HepG2 (cell line): ENCODE measurements around the gene PCLO. TPM values are rescaled to one million over a fixed set of nuclear protein-coding genes. Genes with fewer than 3 reads are reported as not detected.

Experiments used
- ATAC-seq: fragments of 200-7000 bp; cut with Tn5 transposase; 3 replicates; pipeline ENCODE4 v1.9.1; 2020; ENCODE audit warnings: mild to moderate bottlenecking, moderate library complexity
- BruUV-seq: library from RNA; stranded (reverse); fragments of 400-500 nt; replicated peaks from 2 replicates; lab custom pipeline; 2021; lab: Mats Ljungman, UMichigan
- CTCF ChIA-PET: fragments of 300-600 bp; formaldehyde crosslinking; extraction: SDS; loops from one replicate; lab custom pipeline; 2021; ENCODE audit warnings: low total read pairs, inconsistent platforms, low intra/inter-chr PET ratio; lab: Yijun Ruan, JAX
- POLR2A ChIA-PET: fragments of 350-600 bp; sonication (Branson Sonifier 250); formaldehyde crosslinking; loops from one replicate; lab custom pipeline; 2020; ENCODE audit warnings: antibody characterized with exemption, inconsistent platforms; lab: Yijun Ruan, JAX
- DNase-seq: peaks from one replicate; pipeline ENCODE4 v3.0.0-alpha.2; 2015; ENCODE audit warnings: low spot score
- FAIRE-seq: peaks from 3 replicates; lab custom pipeline; 2011; peaks lifted over from hg19 to GRCh38; lab: Jason Lieb, UNC
- H2AFZ ChIP-seq: one replicate; pipeline ENCODE4 v1.6.1; 2011; ENCODE audit warnings: low read length, inconsistent platforms
- H3K27ac ChIP-seq: fragments of 300-600 bp; 3 replicates; pipeline ENCODE4 v1.8.0; 2011; ENCODE audit warnings: mixed run types, mild to moderate bottlenecking, mixed read lengths, low read length, inconsistent platforms; ENCODE audit not compliant: insufficient read depth; ENCODE audit errors: extremely low read length
- H3K27me3 ChIP-seq, 2 experiments: fragments of 200-600 bp in 1 of 2; 2 replicates in 1 of 2; 3 replicates in 1 of 2; pipeline versions ENCODE4 v1.6.0 to v1.8.0; 2011; ENCODE audit warnings: low read length in 2 of 2, mild to moderate bottlenecking in 2 of 2, moderate library complexity in 2 of 2, inconsistent platforms in 1 of 2; ENCODE audit not compliant: insufficient read depth in 2 of 2, control insufficient read depth in 1 of 2
- H3K36me3 ChIP-seq, 2 experiments: fragments of 200-600 bp in 1 of 2; replicated peaks in 1 of 2; 2 replicates in 1 of 2; 3 replicates in 1 of 2; pipeline versions ENCODE4 v1.5.1 to v1.8.0; 2011; ENCODE audit warnings: low read length in 2 of 2, inconsistent platforms in 1 of 2; ENCODE audit not compliant: insufficient read depth in 2 of 2, control insufficient read depth in 1 of 2
- H3K4me1 ChIP-seq: 2 replicates; pipeline ENCODE4 v1.5.1; 2012; ENCODE audit warnings: low read length, inconsistent platforms; ENCODE audit not compliant: insufficient read depth
- H3K4me2 ChIP-seq: 2 replicates; pipeline ENCODE4 v1.6.0; 2011; ENCODE audit warnings: low read depth, low read length, inconsistent platforms
- H3K4me3 ChIP-seq, 3 experiments: fragments of 200-600 bp in 1 of 3; sonication (generic), shearing (Covaris generic) in 1 of 3; replicated peaks in 1 of 3; 2 replicates each; pipeline ENCODE4 v1.5.1; 2011 to 2016; ENCODE audit warnings: low read length in 3 of 3, inconsistent platforms in 2 of 3, low read depth in 2 of 3, mild to moderate bottlenecking in 2 of 3, control low read depth in 1 of 3, mixed read lengths in 1 of 3; ENCODE audit not compliant: insufficient read depth in 1 of 3
- H3K79me2 ChIP-seq: one replicate; pipeline ENCODE4 v1.6.1; 2011; ENCODE audit warnings: low read length, inconsistent platforms; ENCODE audit not compliant: insufficient read depth
- H3K9ac ChIP-seq: 2 replicates; pipeline ENCODE4 v1.6.0; 2011; ENCODE audit warnings: mild to moderate bottlenecking, low read depth, low read length, inconsistent platforms; ENCODE audit not compliant: insufficient read depth
- H3K9me3 ChIP-seq: 2 replicates; pipeline ENCODE4 v1.5.1; 2012; ENCODE audit warnings: mild to moderate bottlenecking, low read length
- H4K20me1 ChIP-seq: 2 replicates; pipeline ENCODE4 v1.6.0; 2011; ENCODE audit warnings: inconsistent platforms, mild to moderate bottlenecking, low read length, moderate library complexity; ENCODE audit not compliant: insufficient read depth
- ADNP ChIP-seq: sonication (generic); formaldehyde crosslinking; IDR thresholded peaks from 2 replicates; pipeline ENCODE4 v1.4.0; 2020; ENCODE audit warnings: missing genetic modification reagents
- ELF3 ChIP-seq: IDR thresholded peaks from 2 replicates; pipeline ENCODE4 v1.6.1; 2016; ENCODE audit warnings: missing genetic modification reagents, missing compliant biosample characterization
- KDM3A ChIP-seq: IDR thresholded peaks from 2 replicates; pipeline ENCODE4 v1.6.1; 2018; ENCODE audit warnings: low read depth, missing compliant biosample characterization
- MIER3 ChIP-seq: IDR thresholded peaks from 2 replicates; pipeline ENCODE4 v1.6.1; 2016; ENCODE audit warnings: missing compliant biosample characterization, borderline replicate concordance
- NFYB ChIP-seq: sonication (generic); formaldehyde crosslinking; IDR thresholded peaks from 2 replicates; pipeline ENCODE4 v1.4.0; 2020; ENCODE audit warnings: missing genetic modification reagents
- PLRG1 ChIP-seq: fragments of 450-650 bp; conservative IDR thresholded peaks from 2 replicates; pipeline ENCODE4 v1.6.1; 2016
- SRSF4 ChIP-seq: fragments of 200-400 bp; formaldehyde crosslinking; IDR thresholded peaks from one replicate; pipeline ENCODE4 v1.6.1; 2018; ENCODE audit warnings: mild to moderate bottlenecking, low read depth, low read length, moderate library complexity; ENCODE audit not compliant: poor library complexity, severe bottlenecking
- ZNF17 ChIP-seq: sonication (generic); formaldehyde crosslinking; IDR thresholded peaks from 2 replicates; pipeline ENCODE4 v1.5.0; 2020; ENCODE audit warnings: mild to moderate bottlenecking, missing genetic modification reagents
- ZNF207 ChIP-seq: fragments of 450-650 bp; IDR thresholded peaks from 2 replicates; pipeline ENCODE4 v1.6.1; 2016; ENCODE audit warnings: antibody characterized with exemption, borderline replicate concordance
- WGBS: methylation state at CpG from one replicate; pipeline ENCODE4 v1.1.6; 2017; ENCODE audit warnings: low lambda C conversion rate; 5-methylcytosine and 5-hydroxymethylcytosine counted together
- in situ Hi-C: cut with HindIII; loops from 2 replicates; pipeline ENCODE4 v1.10.0; 2017; ENCODE audit warnings: low pct_unique_long_range_greater_than_20kb; ENCODE audit not compliant: extremely low pct_ligation_motif_present
- intact Hi-C: fragments of 100-400 bp; cut with micrococcal nuclease; formaldehyde crosslinking; loops from one replicate; pipeline ENCODE4 v1.10.0; 2022; ENCODE audit not compliant: unreplicated experiment
- polyA plus RNA-seq, 8 experiments: library from polyadenylated mRNA; depleted of rRNA in 3 of 8; stranded (reverse) in 7 of 8; unstranded in 1 of 8; fragments of >200 nt; fragmentation: Illumina TruSeq in 4 of 8; extraction: Trizol in 4 of 8; gene quantifications; 2 replicates each; pipeline versions ENCODE4 v1.2.1 to v1.2.3, GENCODE V29; 2011 to 2016; ENCODE audit warnings: low read depth in 4 of 8, missing spikeins in 1 of 8, mixed read lengths in 1 of 8; ENCODE audit not compliant: insufficient read depth in 1 of 8
- total RNA-seq, 5 experiments: library from RNA; depleted of rRNA; stranded (reverse); fragments of >200 nt; fragmentation: Illumina TruSeq; extraction: Trizol; gene quantifications; 2 replicates each; pipeline ENCODE4 v1.2.3, GENCODE V29; 2016; ENCODE audit warnings: low read depth in 1 of 5
- TF ChIP-seq, protein P1 (sequence below): IDR thresholded peaks from 2 replicates; pipeline ENCODE4 v1.6.1; 2016; ENCODE audit warnings: missing genetic modification reagents, missing compliant biosample characterization
- TF ChIP-seq, protein P2 (sequence below): conservative IDR thresholded peaks from 2 replicates; pipeline ENCODE4 v1.6.1; 2018; ENCODE audit warnings: missing genetic modification reagents
- TF ChIP-seq, protein P3 (sequence below): sonication (generic); formaldehyde crosslinking; IDR thresholded peaks from 2 replicates; pipeline ENCODE4 v1.4.0; 2020; ENCODE audit warnings: missing genetic modification reagents
- TF ChIP-seq, protein P4 (sequence below): sonication (generic); formaldehyde crosslinking; IDR thresholded peaks from 2 replicates; pipeline ENCODE4 v1.4.0; 2020; ENCODE audit warnings: missing genetic modification reagents

The PCLO gene
- total and polyA plus RNA-seq, 2 of the 13 experiments (the other 11 are each of a cell fraction or from before 2014, with no cell fraction given), result 0.07 to 0.29 TPM

DNA sequence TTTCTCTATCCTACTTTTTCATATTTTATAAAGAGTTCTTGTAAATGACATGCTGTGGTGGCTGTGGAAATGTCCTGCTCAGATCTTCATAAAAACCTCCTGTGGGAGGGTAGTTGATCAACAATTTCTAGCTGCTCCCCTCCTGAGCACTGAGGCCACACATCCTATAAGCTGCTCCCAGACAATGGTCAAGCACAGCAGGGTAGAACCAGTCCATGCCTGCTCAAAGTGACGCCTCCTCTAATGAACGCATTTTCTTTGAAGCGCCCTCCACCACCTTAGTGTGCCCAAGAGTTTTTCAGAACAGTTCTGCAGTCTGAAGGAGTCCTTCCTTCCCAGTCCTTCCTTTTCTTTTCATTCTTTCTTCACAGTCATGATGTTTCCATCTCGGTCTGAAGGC, 420.5 kb downstream of the PCLO start:
- in situ Hi-C loops, result loop anchor here (25.0 kb wide), 1 partner anchor 1255 kb away; no protein-coding TSS in a partner anchor

More for the DNA sequence above, 420.5 kb downstream of the PCLO start:
- H3K27me3 ChIP-seq, result no peaks in the 10 kb centered on the region
- H3K9me3 ChIP-seq, result no peaks in the 10 kb centered on the region
- intact Hi-C loops, result no loop called here
- no peak overlapping the region for H3K4me2 ChIP-seq
- 18% methylated on average over 4 of the region's 4 CpGs for WGBS
- FAIRE-seq (no peak), DNase-seq (no peak), ATAC-seq (no peak)
- POLR2A ChIA-PET, result no interaction called here
- no peak overlapping the region for H3K27ac ChIP-seq
- no peak overlapping the region for H3K4me3 ChIP-seq
- H3K4me1 ChIP-seq, result no peaks in the 10 kb centered on the region
- H3K36me3 ChIP-seq, result no peaks in the 10 kb centered on the region
- H3K9ac ChIP-seq, result no peak overlapping the region
- H2AFZ ChIP-seq, result no peak overlapping the region
- BruUV-seq, result no TSS peak
- H3K79me2 ChIP-seq, result no peaks in the 10 kb centered on the region
- CTCF ChIA-PET, result no interaction called here
- TF ChIP-seq ELF3 (CRISPR knock-in tag), result no peak
- TF ChIP-seq, protein P1, sequence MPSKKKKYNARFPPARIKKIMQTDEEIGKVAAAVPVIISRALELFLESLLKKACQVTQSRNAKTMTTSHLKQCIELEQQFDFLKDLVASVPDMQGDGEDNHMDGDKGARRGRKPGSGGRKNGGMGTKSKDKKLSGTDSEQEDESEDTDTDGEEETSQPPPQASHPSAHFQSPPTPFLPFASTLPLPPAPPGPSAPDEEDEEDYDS (CRISPR knock-in tag), result no peak
- TF ChIP-seq, protein P2, sequence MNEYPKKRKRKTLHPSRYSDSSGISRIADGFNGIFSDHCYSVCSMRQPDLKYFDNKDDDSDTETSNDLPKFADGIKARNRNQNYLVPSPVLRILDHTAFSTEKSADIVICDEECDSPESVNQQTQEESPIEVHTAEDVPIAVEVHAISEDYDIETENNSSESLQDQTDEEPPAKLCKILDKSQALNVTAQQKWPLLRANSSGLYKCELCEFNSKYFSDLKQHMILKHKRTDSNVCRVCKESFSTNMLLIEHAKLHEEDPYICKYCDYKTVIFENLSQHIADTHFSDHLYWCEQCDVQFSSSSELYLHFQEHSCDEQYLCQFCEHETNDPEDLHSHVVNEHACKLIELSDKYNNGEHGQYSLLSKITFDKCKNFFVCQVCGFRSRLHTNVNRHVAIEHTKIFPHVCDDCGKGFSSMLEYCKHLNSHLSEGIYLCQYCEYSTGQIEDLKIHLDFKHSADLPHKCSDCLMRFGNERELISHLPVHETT (CRISPR knock-in tag), result no peak
- TF ChIP-seq, protein P3, sequence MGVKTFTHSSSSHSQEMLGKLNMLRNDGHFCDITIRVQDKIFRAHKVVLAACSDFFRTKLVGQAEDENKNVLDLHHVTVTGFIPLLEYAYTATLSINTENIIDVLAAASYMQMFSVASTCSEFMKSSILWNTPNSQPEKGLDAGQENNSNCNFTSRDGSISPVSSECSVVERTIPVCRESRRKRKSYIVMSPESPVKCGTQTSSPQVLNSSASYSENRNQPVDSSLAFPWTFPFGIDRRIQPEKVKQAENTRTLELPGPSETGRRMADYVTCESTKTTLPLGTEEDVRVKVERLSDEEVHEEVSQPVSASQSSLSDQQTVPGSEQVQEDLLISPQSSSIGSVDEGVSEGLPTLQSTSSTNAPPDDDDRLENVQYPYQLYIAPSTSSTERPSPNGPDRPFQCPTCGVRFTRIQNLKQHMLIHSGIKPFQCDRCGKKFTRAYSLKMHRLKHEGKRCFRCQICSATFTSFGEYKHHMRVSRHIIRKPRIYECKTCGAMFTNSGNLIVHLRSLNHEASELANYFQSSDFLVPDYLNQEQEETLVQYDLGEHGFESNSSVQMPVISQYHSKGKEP (CRISPR knock-in tag), result no peak
- TF ChIP-seq ADNP (CRISPR knock-in tag), result no peak
- no peak for TF ChIP-seq NFYB
- no peak for TF ChIP-seq ZNF17 (CRISPR knock-in tag)
- TF ChIP-seq, protein P4, sequence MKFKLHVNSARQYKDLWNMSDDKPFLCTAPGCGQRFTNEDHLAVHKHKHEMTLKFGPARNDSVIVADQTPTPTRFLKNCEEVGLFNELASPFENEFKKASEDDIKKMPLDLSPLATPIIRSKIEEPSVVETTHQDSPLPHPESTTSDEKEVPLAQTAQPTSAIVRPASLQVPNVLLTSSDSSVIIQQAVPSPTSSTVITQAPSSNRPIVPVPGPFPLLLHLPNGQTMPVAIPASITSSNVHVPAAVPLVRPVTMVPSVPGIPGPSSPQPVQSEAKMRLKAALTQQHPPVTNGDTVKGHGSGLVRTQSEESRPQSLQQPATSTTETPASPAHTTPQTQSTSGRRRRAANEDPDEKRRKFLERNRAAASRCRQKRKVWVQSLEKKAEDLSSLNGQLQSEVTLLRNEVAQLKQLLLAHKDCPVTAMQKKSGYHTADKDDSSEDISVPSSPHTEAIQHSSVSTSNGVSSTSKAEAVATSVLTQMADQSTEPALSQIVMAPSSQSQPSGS, result no peak
- TF ChIP-seq MIER3, result no peak
- TF ChIP-seq PLRG1, result no peak
- TF ChIP-seq SRSF4, result no peak
- no peak for TF ChIP-seq ZNF207
- TF ChIP-seq KDM3A, result no peak
- no peaks in the 10 kb centered on the region for H4K20me1 ChIP-seq
